Fibroblast of skin of scalp (primary cell): Measurements from ENCODE around the gene KCNG1. TPM values are rescaled to one million over a fixed set of nuclear protein-coding genes. Genes with fewer than 3 reads are reported as not detected.
"Not testable (repeated sequence)": the region's sequence is repeated elsewhere in the genome, so short reads cannot be mapped to it uniquely, and the experiment has no call there.

Source experiments
- DNase-seq: peaks from one replicate; pipeline ENCODE4 v3.0.0-alpha.2; 2013
- polyA plus RNA-seq, 2 experiments: library from polyadenylated mRNA; unstranded; fragments of 120-200 nt; gene quantifications; one replicate each; pipeline ENCODE4 v1.2.1, GENCODE V29; 2013; ENCODE audit not compliant: insufficient read length in 2 of 2

KCNG1 gene
- polyA plus RNA-seq (2013, experiment 1 of 2; ENCODE audit: insufficient read length) = 107 TPM
- 104 TPM for polyA plus RNA-seq (2013, experiment 2 of 2; ENCODE audit: insufficient read length)

GRCh38 chr20:51022803-51023616, at the start of gene KCNG1:
Gene KCNG1 (minus strand): TSS chr20:51023107. CDS start chr20:51010338, 12,769 bp downstream.
- DNase-seq = peak; percentile 89

DNA sequence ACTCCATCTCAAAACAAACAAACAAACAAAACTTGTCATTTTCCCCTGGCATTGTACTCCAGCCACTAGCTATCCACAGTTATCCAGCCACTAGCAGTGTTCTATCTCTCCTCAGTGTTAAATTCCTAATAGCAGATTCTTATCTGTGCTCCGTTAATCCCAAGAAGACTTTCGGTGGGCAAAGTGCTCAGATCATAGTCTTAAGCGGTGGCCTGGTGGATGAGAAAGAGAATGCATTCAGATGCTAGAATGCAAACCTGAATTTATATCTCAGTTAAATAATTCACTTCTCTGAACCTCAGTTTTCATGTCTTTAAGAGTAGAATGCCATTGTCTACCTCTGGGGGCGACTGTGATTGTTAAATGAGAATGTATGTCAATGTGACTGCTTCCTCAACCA, 47.7 kb upstream of the KCNG1 start:
- no peak for DNase-seq

DNA sequence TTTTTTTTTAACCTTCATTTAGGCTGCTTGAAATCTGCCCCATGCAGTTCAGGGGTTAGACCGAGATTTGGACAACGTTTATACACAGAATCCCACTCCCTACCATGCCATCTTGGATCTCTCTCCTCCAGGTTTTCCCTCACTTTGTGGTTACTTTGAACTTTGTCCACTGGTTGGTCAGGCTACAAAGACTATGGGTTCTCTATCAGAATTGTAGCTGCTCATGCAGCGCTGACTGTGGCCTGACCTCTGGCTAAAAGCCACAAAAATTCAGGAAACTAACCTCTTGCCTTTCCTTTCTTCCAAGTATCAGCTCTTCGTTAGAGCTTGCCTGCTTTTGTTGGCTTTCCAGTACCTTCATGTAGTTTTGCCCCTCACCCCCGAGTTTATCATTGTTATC, 44.9 kb upstream of the KCNG1 start:
- DNase-seq = no peak

- DNase-seq = no peak
These were observed 42.7 kb upstream of the KCNG1 start for GRCh38 chr20:51065615-51066014.

DNA sequence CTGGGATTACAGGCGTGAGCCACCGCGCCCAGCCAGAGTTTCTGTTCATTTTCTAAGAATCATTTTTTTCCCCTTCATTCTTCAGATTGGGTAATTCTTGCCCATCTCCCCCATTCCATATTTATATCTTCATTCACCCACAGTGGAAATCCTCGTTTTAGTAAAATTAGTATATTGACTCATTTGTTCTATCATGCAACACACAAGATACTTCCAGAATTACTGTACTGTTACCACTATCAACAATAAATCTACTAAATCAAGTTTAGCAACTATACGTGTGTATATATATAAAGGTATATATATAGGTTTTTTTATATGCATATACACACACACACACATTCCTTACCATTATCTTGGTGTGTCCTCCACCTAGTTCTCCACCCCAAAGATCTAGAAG, 41.2 kb upstream of the KCNG1 start:
- no peak for DNase-seq

GRCh38 chr20:51062065-51062464, 39.2 kb upstream of the KCNG1 start:
- DNase-seq = no peak

GRCh38 chr20:51061418-51062045, 38.6 kb upstream of the KCNG1 start:
- DNase-seq = no peak

DNA sequence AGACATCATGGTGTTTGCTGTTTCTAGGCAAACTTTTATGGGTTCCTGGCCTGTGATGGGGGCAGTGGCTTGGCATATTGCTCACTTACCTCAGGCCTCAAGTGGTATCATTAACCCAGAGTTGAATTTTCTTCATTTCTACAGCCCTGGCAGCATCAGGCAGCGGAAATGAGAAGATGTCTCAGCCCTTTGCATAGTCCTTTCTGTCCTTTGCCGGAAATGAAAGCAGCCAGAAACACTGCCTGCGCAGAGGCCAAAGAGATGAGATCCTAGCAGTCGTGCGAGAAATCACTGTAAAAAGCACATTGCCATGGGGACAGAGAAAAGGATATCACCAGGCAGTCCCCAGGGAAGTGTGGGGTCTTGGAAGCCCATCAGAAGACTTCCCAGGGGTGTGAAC, 37.4 kb upstream of the KCNG1 start:
- DNase-seq = no peak

GRCh38 chr20:51059862-51060261, 37.0 kb upstream of the KCNG1 start:
- DNase-seq = no peak

DNA sequence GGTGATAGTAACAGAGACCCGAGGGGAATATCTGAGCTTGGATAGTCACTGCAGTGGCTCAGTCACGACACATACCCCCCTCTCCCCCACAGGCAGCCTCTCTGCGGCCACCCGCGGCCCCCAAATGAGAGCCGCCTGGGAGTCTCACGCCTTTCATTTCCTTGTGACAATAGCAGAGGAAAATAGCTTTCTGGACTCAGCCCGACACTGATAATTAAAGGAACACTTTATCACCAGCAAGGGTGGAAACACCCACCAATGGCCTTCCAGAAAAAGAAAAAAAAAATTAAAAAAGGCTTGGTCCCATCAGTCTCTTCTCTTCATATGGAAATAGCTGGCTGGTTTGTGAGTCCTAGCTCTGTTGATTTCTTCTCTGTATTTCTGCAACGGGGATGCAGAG, 35.1 kb upstream of the KCNG1 start:
- no peak for DNase-seq

DNA sequence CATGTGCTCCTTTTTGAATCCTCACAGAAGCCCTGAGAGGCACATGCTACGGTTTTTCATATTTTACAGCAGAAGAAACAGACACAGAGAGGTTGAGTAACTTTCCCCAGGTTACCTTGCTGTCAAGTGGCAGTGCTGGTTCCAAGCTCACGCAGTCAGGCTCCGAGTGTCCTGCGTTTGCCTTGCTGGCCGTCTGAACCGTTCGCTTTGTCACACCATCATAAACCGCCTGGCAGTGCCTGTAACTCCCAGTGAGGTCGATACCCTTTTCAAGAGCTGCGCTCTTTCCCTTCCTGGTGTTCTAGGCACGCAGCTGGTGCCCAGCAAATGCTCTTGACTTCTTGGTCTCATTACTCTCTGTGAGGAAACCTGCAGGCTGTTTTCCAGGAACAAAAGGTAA, 31.3 kb upstream of the KCNG1 start:
- no peak for DNase-seq

DNA sequence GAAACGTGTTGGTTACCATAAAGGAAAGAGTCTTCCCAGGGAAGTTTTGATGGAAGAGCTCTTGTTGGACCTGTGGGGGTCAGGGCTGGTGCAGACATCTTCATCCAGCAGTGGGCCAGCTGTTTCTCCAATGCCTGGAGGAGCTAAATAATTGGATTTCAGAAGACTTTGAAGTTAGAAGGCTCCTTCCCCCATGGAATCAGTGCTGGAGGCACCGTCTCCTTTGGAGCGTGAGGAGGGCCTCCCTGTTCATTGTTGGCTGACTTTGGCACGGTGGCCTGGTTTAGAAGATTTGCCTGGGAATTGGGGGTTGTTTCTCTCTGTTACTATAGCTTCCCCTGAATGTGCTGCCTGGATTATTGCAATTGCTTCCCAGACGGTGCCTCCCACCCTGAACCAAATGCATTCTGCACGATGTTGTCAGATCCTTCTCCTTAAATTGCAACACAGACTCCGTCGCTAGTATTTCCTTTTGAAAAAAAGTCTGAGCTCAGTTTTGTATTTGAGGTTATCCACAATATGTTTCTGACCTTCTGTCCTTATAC, 27.7 kb upstream of the KCNG1 start:
- DNase-seq = no peak

GRCh38 chr20:51046021-51046985, 23.4 kb upstream of the KCNG1 start:
- DNase-seq = no peak

- DNase-seq = not testable (repeated sequence)
These were observed 22.6 kb upstream of the KCNG1 start for GRCh38 chr20:51045492-51045891.

DNA sequence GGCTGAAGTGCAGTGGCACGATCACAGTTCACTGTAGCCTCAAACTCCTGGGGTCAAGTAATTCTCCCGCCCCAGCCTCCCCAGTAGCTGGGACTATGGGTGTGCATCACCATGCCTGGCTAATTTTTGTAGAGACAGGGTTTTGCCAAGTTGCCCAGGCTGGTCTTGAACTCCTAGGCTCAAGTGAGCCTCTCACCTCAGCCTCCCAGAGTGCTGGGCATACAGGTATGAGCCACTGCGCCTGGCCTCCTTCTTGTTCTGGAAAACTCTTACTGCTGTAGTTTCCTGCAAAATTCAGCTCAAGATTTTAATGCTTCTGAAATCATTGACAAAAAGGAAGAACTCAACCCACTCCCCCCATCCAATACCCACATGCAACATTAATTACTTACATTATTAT, 21.9 kb upstream of the KCNG1 start:
- DNase-seq = no peak

- peak; percentile 78 for DNase-seq
These were observed 20.9 kb upstream of the KCNG1 start for GRCh38 chr20:51043811-51044210.

DNA sequence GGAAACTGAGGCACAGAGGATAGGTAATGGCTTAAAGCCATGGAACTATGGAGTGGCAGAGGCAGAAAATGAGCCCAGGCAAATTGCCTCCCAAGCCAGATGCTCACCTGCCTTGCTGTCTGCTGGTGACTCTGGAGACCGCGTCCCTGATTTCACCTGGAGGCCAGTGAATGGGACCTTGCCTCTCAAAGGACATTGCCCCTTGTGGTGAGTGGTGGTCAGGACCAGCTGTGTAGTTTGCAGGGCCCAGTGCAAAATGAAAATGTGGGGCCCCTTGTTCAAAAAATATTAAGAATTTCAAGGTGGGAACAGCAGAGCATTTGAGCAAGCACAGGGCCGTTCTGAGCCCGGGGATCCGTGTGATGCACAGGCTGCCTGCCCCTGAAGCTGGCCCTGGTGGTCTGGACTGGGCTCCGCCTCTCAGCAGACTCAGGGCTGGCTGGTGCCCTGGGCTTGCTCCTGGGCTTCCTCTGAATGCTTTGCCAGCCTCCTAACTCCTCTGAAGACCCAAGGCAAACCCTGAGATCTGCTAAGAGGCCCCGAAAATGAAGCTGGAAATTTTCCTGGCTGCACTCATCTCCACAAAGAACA, 19.8 kb upstream of the KCNG1 start:
- DNase-seq = no peak

GRCh38 chr20:51042064-51042463, 19.2 kb upstream of the KCNG1 start:
- no peak for DNase-seq

DNA sequence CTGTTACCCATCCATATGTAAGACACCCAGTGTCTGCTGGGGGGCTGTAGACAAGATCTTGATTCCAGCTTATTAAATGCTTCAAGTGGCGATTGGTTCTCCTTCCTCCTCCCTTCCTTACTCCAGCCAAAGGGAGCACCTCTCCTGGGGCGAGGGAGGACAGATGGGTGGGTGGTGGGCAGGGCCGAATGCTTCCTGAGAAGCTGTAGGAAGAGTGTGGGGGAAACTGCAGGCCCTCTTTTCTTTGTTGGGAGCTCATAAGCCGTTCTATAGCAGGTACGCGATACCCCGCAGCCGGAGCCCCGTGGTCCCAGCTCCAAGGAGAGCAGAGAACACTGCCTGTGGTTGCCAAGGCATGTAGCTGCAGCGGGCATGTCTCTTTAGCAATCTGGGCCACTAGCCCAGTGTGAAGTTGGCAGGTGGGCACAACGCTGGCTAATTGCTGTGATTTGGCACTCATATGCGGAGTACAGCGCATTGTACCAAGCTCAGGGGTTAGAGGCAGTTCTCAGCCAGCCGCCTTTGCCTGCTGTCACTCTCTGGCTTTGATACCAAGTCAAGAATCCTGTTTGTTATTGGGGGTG, 14.7 kb upstream of the KCNG1 start:
- no peak for DNase-seq

GRCh38 chr20:51036827-51037531, 14.1 kb upstream of the KCNG1 start:
- peak; percentile 40 for DNase-seq

- DNase-seq = peak; percentile 74
These were observed 13.3 kb upstream of the KCNG1 start for GRCh38 chr20:51036226-51036625.
